HG03575 (cell line): Measurements from ENCODE around the gene LOXHD1.

Experiments
- ATAC-seq: cut with Tn5 transposase; IDR thresholded peaks from one replicate; pipeline ENCODE4 v1.9.1; 2021; ENCODE audit not compliant: unreplicated experiment, insufficient number of reproducible peaks, low FRiP score; ENCODE audit errors: extremely low read depth

LOXHD1 gene

GRCh38 chr18:46678041-46678440 is 21.0 kb upstream of the LOXHD1 start:
- ATAC-seq: no peak

- no peak for ATAC-seq
Measured at GRCh38 chr18:46677611-46678010, 20.6 kb upstream of the LOXHD1 start.

GRCh38 chr18:46676182-46676835 is 19.3 kb upstream of the LOXHD1 start:
- no peak for ATAC-seq

- ATAC-seq: no peak
Measured at GRCh38 chr18:46675112-46675511, 18.1 kb upstream of the LOXHD1 start.

- no peak for ATAC-seq
Measured at GRCh38 chr18:46672062-46672970, 15.3 kb upstream of the LOXHD1 start.

- ATAC-seq: no peak
Measured at GRCh38 chr18:46668694-46669093, 11.7 kb upstream of the LOXHD1 start.

GRCh38 chr18:46668135-46668534 is 11.1 kb upstream of the LOXHD1 start:
- ATAC-seq: no peak

GRCh38 chr18:46663539-46663938 is 6.5 kb upstream of the LOXHD1 start:
- ATAC-seq: no peak

GRCh38 chr18:46660957-46661749 is 4.1 kb upstream of the LOXHD1 start:
- no peak for ATAC-seq

- no peak for ATAC-seq
Measured at GRCh38 chr18:46659484-46659883, 2.5 kb upstream of the LOXHD1 start.

- no peak for ATAC-seq
Measured at GRCh38 chr18:46656326-46657114, 500 bp downstream of the LOXHD1 start.

GRCh38 chr18:46652372-46652771 is 4.6 kb downstream of the LOXHD1 start:
- ATAC-seq: no peak

- no peak for ATAC-seq
Measured at GRCh38 chr18:46650681-46651080, 6.3 kb downstream of the LOXHD1 start.

GRCh38 chr18:46649071-46649862 is 7.8 kb downstream of the LOXHD1 start:
- ATAC-seq: no peak

- ATAC-seq: no peak
Measured at GRCh38 chr18:46646468-46646867, 10.6 kb downstream of the LOXHD1 start.

GRCh38 chr18:46642561-46642960 is 14.5 kb downstream of the LOXHD1 start:
- no peak for ATAC-seq

- no peak for ATAC-seq
Measured at GRCh38 chr18:46641917-46642316, 15.1 kb downstream of the LOXHD1 start.

- no peak for ATAC-seq
Measured at GRCh38 chr18:46639386-46639785, 17.6 kb downstream of the LOXHD1 start.
